Body of pancreas (tissue), 4 donors: ENCODE data around the gene SLC10A7. TPM values are rescaled to one million over a fixed set of nuclear protein-coding genes. Genes with fewer than 3 reads are reported as not detected.

Experiments used
- ATAC-seq: fragments of 150-250 bp; one replicate; pipeline ENCODE4 v1.9.1; 2016
- DNase-seq, 4 donors: peaks; one replicate each; pipeline ENCODE4 v3.0.0-alpha.2; 2019
- H3K27ac ChIP-seq, 4 donors: fragments of 200-600 bp; sonication (generic); 1 replicate in 3 of 4; 2 replicates in 1 of 4; pipeline versions ENCODE4 v1.5.1 to v1.6.1; 2016 to 2019; ENCODE audit warnings: mild to moderate bottlenecking in 1 of 4, mixed read lengths in 1 of 4, moderate library complexity in 1 of 4
- H3K27me3 ChIP-seq, 2 donors: fragments of 200-600 bp; sonication (generic); one replicate each; pipeline ENCODE4 v1.6.0; 2016; ENCODE audit warnings: mild to moderate bottlenecking in 1 of 2
- H3K36me3 ChIP-seq, 2 donors: fragments of 200-600 bp; sonication (generic); replicated peaks in 1 of 2; 2 replicates each; pipeline ENCODE4 v1.5.1; 2016; ENCODE audit warnings: low read depth in 2 of 2; ENCODE audit not compliant: insufficient read depth in 1 of 2
- H3K4me1 ChIP-seq: fragments of 200-600 bp; sonication (generic); one replicate; pipeline ENCODE4 v1.6.0; 2016
- H3K4me3 ChIP-seq, 2 donors: fragments of 200-600 bp; sonication (generic); 1 replicate in 1 of 2; 2 replicates in 1 of 2; pipeline ENCODE4 v1.5.1; 2016 to 2019
- H3K9me3 ChIP-seq, 3 donors: fragments of 200-600 bp; sonication (generic); 1 replicate in 2 of 3; 2 replicates in 1 of 3; pipeline ENCODE4 v1.5.1; 2016
- POLR2A ChIP-seq, 3 donors: fragments of 450-650 bp; IDR thresholded peaks; one replicate each; pipeline ENCODE4 v1.6.1; 2016; ENCODE audit warnings: antibody characterized with exemption in 3 of 3, mild to moderate bottlenecking in 2 of 3
- WGBS, 2 donors: methylation state at CpG; one replicate each; pipeline ENCODE4 v1.1.5; 2017; 5-methylcytosine and 5-hydroxymethylcytosine counted together
- intact Hi-C: fragments of 100-400 bp; cut with DNase I; formaldehyde crosslinking; loops from one replicate; pipeline ENCODE4 v1.15.1; 2023
- total RNA-seq, 2 donors: library from RNA; depleted of rRNA; stranded (reverse); fragments of >200 nt; gene quantifications; one replicate each; pipeline ENCODE4 v1.1.0, GENCODE V29; 2016
- TF ChIP-seq, protein P1 (sequence below), 7 experiments: fragments of 450-650 bp in 4 of 7; fragments of 200-600 bp in 3 of 7; sonication (generic) in 3 of 7; IDR thresholded peaks; one replicate each; pipeline ENCODE4 v1.5.1; 2016 to 2019; ENCODE audit warnings: antibody characterized with exemption in 7 of 7

SLC10A7 gene
- total RNA-seq, 2 donors from 2014 or later: 10.4 to 13.5 TPM

DNA sequence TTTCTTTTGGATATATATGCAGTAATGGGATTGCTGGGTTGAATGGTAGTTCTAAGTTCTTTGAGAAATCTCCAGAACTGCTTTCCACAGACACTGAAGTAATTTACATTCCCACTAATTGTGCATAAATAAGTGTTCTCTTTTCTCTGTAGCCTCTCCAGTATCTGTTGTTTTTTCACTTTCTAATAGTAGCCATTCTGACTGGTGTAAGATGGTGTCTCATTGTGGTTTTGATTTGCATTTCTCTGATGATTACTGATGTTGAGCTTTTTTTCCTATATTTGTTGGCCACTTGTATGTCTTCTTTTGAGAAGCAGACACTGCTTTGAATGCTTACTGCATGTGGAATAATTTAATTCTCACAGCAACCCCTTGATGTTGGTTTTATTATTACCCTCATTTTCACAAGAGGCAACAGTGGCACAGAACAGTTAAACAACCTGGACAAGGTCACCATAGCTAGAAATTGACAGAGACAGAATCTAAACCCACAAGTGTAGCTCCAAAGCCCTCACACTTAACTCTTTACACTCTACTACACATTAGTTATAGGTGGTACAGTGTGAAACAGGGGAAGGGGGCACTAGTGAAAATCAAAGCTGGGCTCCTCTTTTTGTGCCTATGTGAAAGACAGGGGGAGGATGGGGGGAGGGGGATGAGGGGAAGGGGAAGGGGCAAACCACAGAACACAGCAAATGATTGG lies 211.3 kb downstream of the SLC10A7 start:
- H3K27ac ChIP-seq: no peak overlapping the region
- DNase-seq (no peak), ATAC-seq (no peak)
- no peaks in the 10 kb centered on the region for H3K4me1 ChIP-seq
- TF ChIP-seq POLR2A (IDR thresholded peaks at IDR 0.05): no peak
- TF ChIP-seq, protein P1, sequence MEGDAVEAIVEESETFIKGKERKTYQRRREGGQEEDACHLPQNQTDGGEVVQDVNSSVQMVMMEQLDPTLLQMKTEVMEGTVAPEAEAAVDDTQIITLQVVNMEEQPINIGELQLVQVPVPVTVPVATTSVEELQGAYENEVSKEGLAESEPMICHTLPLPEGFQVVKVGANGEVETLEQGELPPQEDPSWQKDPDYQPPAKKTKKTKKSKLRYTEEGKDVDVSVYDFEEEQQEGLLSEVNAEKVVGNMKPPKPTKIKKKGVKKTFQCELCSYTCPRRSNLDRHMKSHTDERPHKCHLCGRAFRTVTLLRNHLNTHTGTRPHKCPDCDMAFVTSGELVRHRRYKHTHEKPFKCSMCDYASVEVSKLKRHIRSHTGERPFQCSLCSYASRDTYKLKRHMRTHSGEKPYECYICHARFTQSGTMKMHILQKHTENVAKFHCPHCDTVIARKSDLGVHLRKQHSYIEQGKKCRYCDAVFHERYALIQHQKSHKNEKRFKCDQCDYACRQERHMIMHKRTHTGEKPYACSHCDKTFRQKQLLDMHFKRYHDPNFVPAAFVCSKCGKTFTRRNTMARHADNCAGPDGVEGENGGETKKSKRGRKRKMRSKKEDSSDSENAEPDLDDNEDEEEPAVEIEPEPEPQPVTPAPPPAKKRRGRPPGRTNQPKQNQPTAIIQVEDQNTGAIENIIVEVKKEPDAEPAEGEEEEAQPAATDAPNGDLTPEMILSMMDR (IDR thresholded peaks at IDR 0.05): no peak
- H3K4me3 ChIP-seq: no peak overlapping the region
- H3K27me3 ChIP-seq: no peaks in the 10 kb centered on the region
- no peaks in the 10 kb centered on the region for H3K9me3 ChIP-seq
- no peaks in the 10 kb centered on the region for H3K36me3 ChIP-seq
- intact Hi-C loops: no loop called here

DNA sequence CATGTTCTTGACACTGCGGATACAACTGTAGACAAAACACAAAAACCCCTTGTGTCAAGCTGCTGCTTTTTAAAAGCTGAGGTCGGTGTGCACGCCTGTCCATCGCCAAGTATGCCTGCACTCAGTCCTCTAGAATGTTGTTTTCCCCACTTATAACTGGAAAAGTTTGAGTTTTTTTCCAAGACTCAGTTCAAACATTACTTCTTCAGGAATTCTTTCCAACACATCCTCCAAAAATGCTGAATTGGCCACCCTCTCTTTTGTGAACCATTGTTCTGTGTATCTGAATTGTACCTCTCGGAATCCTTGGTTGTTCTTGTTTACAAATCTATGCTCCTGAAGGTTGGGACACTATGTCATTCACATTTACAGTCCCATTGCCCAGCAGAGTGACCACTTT lies 212.8 kb downstream of the SLC10A7 start:
- DNase-seq (no peak), ATAC-seq (no peak)
- H3K9me3 ChIP-seq: no peaks in the 10 kb centered on the region
- H3K27ac ChIP-seq: no peak overlapping the region
- H3K27me3 ChIP-seq: no peaks in the 10 kb centered on the region
- TF ChIP-seq, protein P1 (IDR thresholded peaks at IDR 0.05): no peak
- TF ChIP-seq POLR2A (IDR thresholded peaks at IDR 0.05): no peak
- H3K4me1 ChIP-seq: no peaks in the 10 kb centered on the region
- intact Hi-C loops: no loop called here
- no peaks in the 10 kb centered on the region for H3K36me3 ChIP-seq
- 85 to 94% methylated on average over 5 of the region's 5 CpGs for WGBS, 2 donors
- H3K4me3 ChIP-seq: no peak overlapping the region

DNA sequence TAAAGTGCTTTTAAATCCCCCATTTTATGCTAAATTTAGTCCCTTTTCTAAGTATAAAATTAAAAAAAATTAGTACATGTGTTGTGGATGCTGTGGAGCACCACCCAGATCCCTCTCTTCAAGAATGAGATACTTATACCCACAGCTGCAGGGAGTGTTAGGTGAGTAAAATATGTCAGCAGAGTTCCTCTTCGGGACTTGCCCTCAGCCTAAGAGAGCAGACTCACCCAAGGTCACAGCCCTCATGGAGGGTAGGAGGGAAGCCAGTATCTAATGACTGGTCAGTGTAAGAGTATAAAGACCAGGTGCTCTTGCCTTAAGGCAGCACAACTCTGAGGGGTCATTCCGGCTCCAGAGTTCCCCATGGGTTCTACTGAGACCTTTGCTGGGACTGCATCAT lies 218.9 kb downstream of the SLC10A7 start:
- H3K27ac ChIP-seq: no peak overlapping the region
- H3K9me3 ChIP-seq: no peaks in the 10 kb centered on the region
- intact Hi-C loops: no loop called here
- ATAC-seq (no peak), DNase-seq (no peak)
- no peaks in the 10 kb centered on the region for H3K4me1 ChIP-seq
- TF ChIP-seq, protein P1 (IDR thresholded peaks at IDR 0.05): no peak
- no peak for TF ChIP-seq POLR2A (IDR thresholded peaks at IDR 0.05)
- H3K4me3 ChIP-seq: no peak overlapping the region
- H3K36me3 ChIP-seq: no peaks in the 10 kb centered on the region
- H3K27me3 ChIP-seq: no peaks in the 10 kb centered on the region
- 84 to 88% methylated on average over 2 of the region's 2 CpGs for WGBS, 2 donors

DNA sequence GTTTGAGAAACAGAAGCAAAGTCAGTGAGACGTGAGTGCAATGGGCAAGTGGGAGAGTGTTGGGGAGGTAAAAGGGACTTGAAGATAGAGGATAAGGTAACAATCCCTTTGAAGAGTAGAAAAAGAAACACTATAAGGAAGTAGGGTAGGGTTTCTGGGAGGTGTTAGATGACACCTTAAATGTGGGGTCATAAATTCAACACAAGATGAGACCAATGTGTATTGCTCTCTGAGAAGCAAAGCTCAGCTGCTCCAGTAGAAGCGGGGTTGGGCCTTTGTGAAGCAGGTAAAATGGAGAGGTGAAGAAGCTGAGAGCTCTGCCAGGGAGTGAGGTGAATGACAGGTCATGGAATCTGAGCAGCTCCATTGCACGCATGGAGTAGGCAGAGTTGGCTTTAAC lies 222.1 kb downstream of the SLC10A7 start:
- intact Hi-C loops: no loop called here
- ATAC-seq: no peak
- Histone ChIP-seq H3K9me3 (no peaks in the 10 kb centered on the region), H3K4me3 (no peak overlapping the region), H3K4me1 (no peaks in the 10 kb centered on the region), H3K27ac (no peak overlapping the region), H3K36me3 (no peaks in the 10 kb centered on the region), H3K27me3 (no peaks in the 10 kb centered on the region)
- no peak for TF ChIP-seq POLR2A (IDR thresholded peaks at IDR 0.05)
- TF ChIP-seq, protein P1 (IDR thresholded peaks at IDR 0.05): no peak
- no peak for DNase-seq
- WGBS, 2 donors: 95% methylated on average over 3 of the region's 3 CpGs

DNA sequence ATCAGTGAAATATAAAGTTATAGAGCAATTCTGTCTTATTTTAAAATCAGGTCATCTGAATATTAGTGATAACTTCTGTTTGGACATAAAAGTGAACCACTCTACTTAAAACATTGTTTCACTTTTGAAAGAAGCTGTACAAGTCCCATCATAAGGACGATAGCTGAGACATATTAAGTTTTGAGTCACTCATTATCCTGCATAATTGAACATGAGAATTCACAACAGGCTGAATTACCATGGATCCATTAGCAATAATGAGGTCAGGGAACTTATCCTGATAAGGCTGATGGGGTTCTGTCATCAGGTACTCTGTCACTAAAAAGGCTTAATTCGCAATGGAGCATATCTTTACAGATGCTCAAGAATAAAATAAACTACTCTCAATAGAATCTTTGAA lies 227.0 kb downstream of the SLC10A7 start:
- no peak overlapping the region for H3K27ac ChIP-seq
- H3K4me3 ChIP-seq: no peak overlapping the region
- ATAC-seq (no peak), DNase-seq (no peak)
- no peaks in the 10 kb centered on the region for H3K9me3 ChIP-seq
- TF ChIP-seq, protein P1 (IDR thresholded peaks at IDR 0.05): no peak
- no peak for TF ChIP-seq POLR2A (IDR thresholded peaks at IDR 0.05)
- no peaks in the 10 kb centered on the region for H3K4me1 ChIP-seq
- intact Hi-C loops: no loop called here
- no peaks in the 10 kb centered on the region for H3K36me3 ChIP-seq
- H3K27me3 ChIP-seq: no peaks in the 10 kb centered on the region
- WGBS, 2 donors: 89 to 96% methylated on average over 2 of the region's 2 CpGs
